Measurements from ENCODE around the gene ASCC3. TPM values are rescaled to one million over a fixed set of nuclear protein-coding genes. Genes with fewer than 3 reads are reported as not detected.
"Not testable (repeated sequence)": the region's sequence is repeated elsewhere in the genome, so short reads cannot be mapped to it uniquely, and the experiment has no call there.

Gene ASCC3
- total and polyA plus RNA-seq, 2 donors (not counting 3 experiments of a cell fraction or from before 2014, with no cell fraction given) = 15.7 to 57.2 TPM

GRCh38 chr6:100740439-100740838 lies 140.7 kb downstream of the ASCC3 start:
- Histone ChIP-seq H2AFZ (ENCODE audit: low read depth, low read length) (no peak overlapping the region), H3K27ac (ENCODE audit: insufficient read depth, low read depth, low read length) (no peak overlapping the region), H3K9me3 (replicated peaks; ENCODE audit: control insufficient read depth, insufficient read depth, low read length) (no peaks in the 10 kb centered on the region), H3K9me1 (replicated peaks; ENCODE audit: control insufficient read depth, extremely low read depth, insufficient read depth, low read length) (no peaks in the 10 kb centered on the region), H3K4me1 (ENCODE audit: control insufficient read depth, extremely low read depth, insufficient read depth, low read length) (no peaks in the 10 kb centered on the region), H3K27me3 (ENCODE audit: control insufficient read depth in 2 of 2, insufficient read depth in 2 of 2, low read length in 2 of 2) (no peaks in the 10 kb centered on the region), H3K4me2 (ENCODE audit: insufficient read depth, low read length) (no peak overlapping the region), H3K4me3 (replicated peaks in 1 of 3; ENCODE audit: insufficient read depth in 1 of 3, low read depth in 1 of 3, low read length in 3 of 3) (no peak overlapping the region), H3K36me3 (ENCODE audit: control insufficient read depth in 2 of 2, extremely low read depth in 1 of 2, insufficient read depth in 2 of 2, low read length in 2 of 2) (peaks cover 0 to 4% of the 10 kb centered on the region in 2 experiments), H4K20me1 (replicated peaks; ENCODE audit: control insufficient read depth, extremely low read depth, insufficient read depth, low read length) (no peaks in the 10 kb centered on the region), H3K9ac (replicated peaks; ENCODE audit: extremely low read depth, insufficient read depth, low read length) (no peak overlapping the region), H3K79me2 (ENCODE audit: control insufficient read depth, insufficient read depth, low read length) (no peaks in the 10 kb centered on the region)
- POLR2A ChIA-PET = no interaction called here
- no TSS peak for BruUV-seq (replicated peaks)
- dilution Hi-C loops (cut with MboI; ENCODE audit: extremely low pct_ligation_motif_present, low sequenced_read_pairs) (no loop called here), intact Hi-C loops (cut with micrococcal nuclease) (no loop called here)
- TF ChIP-seq CTCF (IDR thresholded peaks at IDR 0.05; ENCODE audit: extremely low read depth in 1 of 2, insufficient read depth in 1 of 2, low read depth in 1 of 2, low read length in 2 of 2) (no peak), MYC (IDR thresholded peaks at IDR 0.05; ENCODE audit: low read depth, low read length) (no peak), JUN (IDR thresholded peaks at IDR 0.05; ENCODE audit: borderline replicate concordance, insufficient read depth, insufficient read length, low read depth) (no peak), POLR2A (IDR thresholded peaks at IDR 0.05; ENCODE audit: low read depth, low read length) (no peak), FOS (IDR thresholded peaks at IDR 0.05; ENCODE audit: borderline replicate concordance, insufficient read depth, low read length) (no peak), MAX (IDR thresholded peaks at IDR 0.05; ENCODE audit: insufficient read depth, insufficient read length) (no peak), GATA2 (IDR thresholded peaks at IDR 0.05; ENCODE audit: insufficient read depth, insufficient read length, low read depth, low read length) (no peak), POLR2AphosphoS5 (IDR thresholded peaks at IDR 0.05; ENCODE audit: insufficient read depth, low read depth, low read length) (no peak), EZH2 (IDR thresholded peaks at IDR 0.05; ENCODE audit: borderline replicate concordance, low read depth, low read length, severe bottlenecking) (no peak)
- CTCF ChIA-PET = no interaction called here
- DNase-seq (ENCODE audit: low read depth, low spot score) (no peak), FAIRE-seq (no peak)

GRCh38 chr6:100737720-100738119 lies 143.4 kb downstream of the ASCC3 start:
- dilution Hi-C loops (cut with MboI; ENCODE audit: extremely low pct_ligation_motif_present, low sequenced_read_pairs); DNase-seq (ENCODE audit: low read depth, low spot score); H3K36me3 ChIP-seq (ENCODE audit: control insufficient read depth in 2 of 2, extremely low read depth in 1 of 2, insufficient read depth in 2 of 2, low read length in 2 of 2); H2AFZ ChIP-seq (ENCODE audit: low read depth, low read length); H3K9me1 ChIP-seq (replicated peaks; ENCODE audit: control insufficient read depth, extremely low read depth, insufficient read depth, low read length); CTCF ChIA-PET; BruUV-seq (replicated peaks); H3K9ac ChIP-seq (replicated peaks; ENCODE audit: extremely low read depth, insufficient read depth, low read length); H3K9me3 ChIP-seq (replicated peaks; ENCODE audit: control insufficient read depth, insufficient read depth, low read length); FAIRE-seq; H3K4me3 ChIP-seq (replicated peaks in 1 of 3; ENCODE audit: insufficient read depth in 1 of 3, low read depth in 1 of 3, low read length in 3 of 3); H3K79me2 ChIP-seq (ENCODE audit: control insufficient read depth, insufficient read depth, low read length); H3K27ac ChIP-seq (ENCODE audit: insufficient read depth, low read depth, low read length); H3K4me1 ChIP-seq (ENCODE audit: control insufficient read depth, extremely low read depth, insufficient read depth, low read length); H4K20me1 ChIP-seq (replicated peaks; ENCODE audit: control insufficient read depth, extremely low read depth, insufficient read depth, low read length); intact Hi-C loops (cut with micrococcal nuclease); H3K27me3 ChIP-seq (ENCODE audit: control insufficient read depth in 2 of 2, insufficient read depth in 2 of 2, low read length in 2 of 2); POLR2A ChIA-PET; H3K4me2 ChIP-seq (ENCODE audit: insufficient read depth, low read length): not testable (repeated sequence)
